Hepatocyte (in vitro differentiated cells): ENCODE measurements around the gene SLC6A3. TPM values are rescaled to one million over a fixed set of nuclear protein-coding genes. Genes with fewer than 3 reads are reported as not detected.

Source experiments
- DNase-seq: peaks from one replicate; pipeline ENCODE4 v3.0.0-alpha.2; 2016; ENCODE audit warnings: low spot score
- H2AFZ ChIP-seq: fragments of 200-600 bp; sonication (generic); 2 replicates; pipeline ENCODE4 v1.6.0; 2016; ENCODE audit warnings: antibody characterized with exemption, mild to moderate bottlenecking
- H3K27ac ChIP-seq: fragments of 200-600 bp; sonication (generic); 2 replicates; pipeline ENCODE4 v1.5.1; 2016; ENCODE audit warnings: mild to moderate bottlenecking
- H3K27me3 ChIP-seq: fragments of 200-600 bp; sonication (generic); 2 replicates; pipeline ENCODE4 v1.6.1; 2016
- H3K36me3 ChIP-seq: fragments of 200-600 bp; sonication (generic); replicated peaks from 2 replicates; pipeline ENCODE4 v1.5.1; 2016; ENCODE audit warnings: low read depth; ENCODE audit not compliant: insufficient read depth
- H3K4me1 ChIP-seq: fragments of 200-600 bp; sonication (generic); 2 replicates; pipeline ENCODE4 v1.5.1; 2016; ENCODE audit warnings: mild to moderate bottlenecking, moderate library complexity; ENCODE audit not compliant: insufficient read depth
- H3K4me2 ChIP-seq: fragments of 200-600 bp; sonication (generic); 2 replicates; pipeline ENCODE4 v1.6.0; 2016
- H3K4me3 ChIP-seq: fragments of 200-600 bp; sonication (generic); 2 replicates; pipeline ENCODE4 v1.5.1; 2016; ENCODE audit warnings: mild to moderate bottlenecking
- H3K79me2 ChIP-seq: fragments of 200-600 bp; sonication (generic); 2 replicates; pipeline ENCODE4 v1.6.0; 2017; ENCODE audit warnings: mild to moderate bottlenecking
- H3K9me2 ChIP-seq: fragments of 200-600 bp; sonication (generic); replicated peaks from 2 replicates; pipeline ENCODE4 v1.6.0; 2017; ENCODE audit warnings: mild to moderate bottlenecking; ENCODE audit not compliant: insufficient read depth
- H3K9me3 ChIP-seq: fragments of 200-600 bp; sonication (generic); 2 replicates; pipeline ENCODE4 v1.5.1; 2016; ENCODE audit warnings: low read depth, mild to moderate bottlenecking
- H4K20me1 ChIP-seq: fragments of 200-600 bp; sonication (generic); 2 replicates; pipeline ENCODE4 v1.6.0; 2016; ENCODE audit warnings: mild to moderate bottlenecking; ENCODE audit not compliant: insufficient read depth, poor library complexity, severe bottlenecking
- EZH2 ChIP-seq: fragments of 200-600 bp; sonication (generic); IDR thresholded peaks from 2 replicates; pipeline ENCODE4 v1.6.1; 2016; ENCODE audit warnings: antibody characterized with exemption, mild to moderate bottlenecking, borderline replicate concordance
- EZH2phosphoT487 ChIP-seq: fragments of 200-600 bp; sonication (generic); IDR thresholded peaks from one replicate; pipeline ENCODE4 v1.6.1; 2018; ENCODE audit warnings: antibody characterized with exemption, mild to moderate bottlenecking, low read depth, moderate library complexity; ENCODE audit not compliant: unreplicated experiment, severe bottlenecking
- WGBS: methylation state at CpG from one replicate; pipeline ENCODE4 v1.1.6; 2016; ENCODE audit warnings: low lambda C conversion rate; ENCODE audit errors: missing lambda C conversion rate; 5-methylcytosine and 5-hydroxymethylcytosine counted together
- polyA plus RNA-seq: library from polyadenylated mRNA; unstranded; fragments of >200 nt; fragmentation: Nextera tagmentation; extraction: Ambion mirVana; gene quantifications from 2 replicates; pipeline ENCODE4 v1.2.1, GENCODE V29; 2016
- total RNA-seq: library from RNA; depleted of rRNA; stranded (reverse); fragments of >200 nt; gene quantifications from 2 replicates; pipeline ENCODE4 v1.2.3, GENCODE V29; 2014
- TF ChIP-seq, protein P1 (sequence below): fragments of 200-600 bp; sonication (generic); IDR thresholded peaks from 2 replicates; pipeline ENCODE4 v1.5.1; 2016; ENCODE audit warnings: antibody characterized with exemption, mild to moderate bottlenecking; ENCODE audit not compliant: poor library complexity

Gene SLC6A3
- total and polyA plus RNA-seq, 2 experiments from 2014 or later, result not detected

DNA sequence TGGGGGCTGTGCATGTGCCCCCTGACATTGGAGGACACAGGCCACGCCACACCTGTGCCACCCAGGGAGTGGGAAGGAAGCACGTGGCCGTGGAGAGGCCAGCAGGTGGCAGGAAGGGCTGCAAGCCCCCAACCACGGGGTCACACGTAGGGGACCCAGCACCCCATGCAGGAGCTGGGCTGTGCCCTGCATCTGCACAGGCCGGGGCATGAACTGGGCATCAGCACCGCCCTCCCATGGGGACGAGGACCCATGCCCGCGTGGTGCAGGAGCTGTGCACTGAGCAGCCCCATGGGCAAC is 86.6 kb downstream of the SLC6A3 start:
- H3K27ac ChIP-seq, result no peak overlapping the region
- H2AFZ ChIP-seq, result no peak overlapping the region
- no peaks in the 10 kb centered on the region for H3K79me2 ChIP-seq
- no peaks in the 10 kb centered on the region for H3K4me1 ChIP-seq
- H3K9me2 ChIP-seq, result no peaks in the 10 kb centered on the region
- peaks cover 28% of the 10 kb centered on the region for H3K27me3 ChIP-seq
- no peaks in the 10 kb centered on the region for H3K36me3 ChIP-seq
- no peak overlapping the region for H3K4me3 ChIP-seq
- H3K9me3 ChIP-seq, result no peaks in the 10 kb centered on the region
- H3K4me2 ChIP-seq, result no peak overlapping the region
- H4K20me1 ChIP-seq, result no peaks in the 10 kb centered on the region
- DNase-seq, result no peak
- 86% methylated on average over 9 of the region's 10 CpGs for WGBS
- TF ChIP-seq EZH2 (no peak), EZH2phosphoT487 (no peak)
- TF ChIP-seq, protein P1, sequence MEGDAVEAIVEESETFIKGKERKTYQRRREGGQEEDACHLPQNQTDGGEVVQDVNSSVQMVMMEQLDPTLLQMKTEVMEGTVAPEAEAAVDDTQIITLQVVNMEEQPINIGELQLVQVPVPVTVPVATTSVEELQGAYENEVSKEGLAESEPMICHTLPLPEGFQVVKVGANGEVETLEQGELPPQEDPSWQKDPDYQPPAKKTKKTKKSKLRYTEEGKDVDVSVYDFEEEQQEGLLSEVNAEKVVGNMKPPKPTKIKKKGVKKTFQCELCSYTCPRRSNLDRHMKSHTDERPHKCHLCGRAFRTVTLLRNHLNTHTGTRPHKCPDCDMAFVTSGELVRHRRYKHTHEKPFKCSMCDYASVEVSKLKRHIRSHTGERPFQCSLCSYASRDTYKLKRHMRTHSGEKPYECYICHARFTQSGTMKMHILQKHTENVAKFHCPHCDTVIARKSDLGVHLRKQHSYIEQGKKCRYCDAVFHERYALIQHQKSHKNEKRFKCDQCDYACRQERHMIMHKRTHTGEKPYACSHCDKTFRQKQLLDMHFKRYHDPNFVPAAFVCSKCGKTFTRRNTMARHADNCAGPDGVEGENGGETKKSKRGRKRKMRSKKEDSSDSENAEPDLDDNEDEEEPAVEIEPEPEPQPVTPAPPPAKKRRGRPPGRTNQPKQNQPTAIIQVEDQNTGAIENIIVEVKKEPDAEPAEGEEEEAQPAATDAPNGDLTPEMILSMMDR, result no peak

DNA sequence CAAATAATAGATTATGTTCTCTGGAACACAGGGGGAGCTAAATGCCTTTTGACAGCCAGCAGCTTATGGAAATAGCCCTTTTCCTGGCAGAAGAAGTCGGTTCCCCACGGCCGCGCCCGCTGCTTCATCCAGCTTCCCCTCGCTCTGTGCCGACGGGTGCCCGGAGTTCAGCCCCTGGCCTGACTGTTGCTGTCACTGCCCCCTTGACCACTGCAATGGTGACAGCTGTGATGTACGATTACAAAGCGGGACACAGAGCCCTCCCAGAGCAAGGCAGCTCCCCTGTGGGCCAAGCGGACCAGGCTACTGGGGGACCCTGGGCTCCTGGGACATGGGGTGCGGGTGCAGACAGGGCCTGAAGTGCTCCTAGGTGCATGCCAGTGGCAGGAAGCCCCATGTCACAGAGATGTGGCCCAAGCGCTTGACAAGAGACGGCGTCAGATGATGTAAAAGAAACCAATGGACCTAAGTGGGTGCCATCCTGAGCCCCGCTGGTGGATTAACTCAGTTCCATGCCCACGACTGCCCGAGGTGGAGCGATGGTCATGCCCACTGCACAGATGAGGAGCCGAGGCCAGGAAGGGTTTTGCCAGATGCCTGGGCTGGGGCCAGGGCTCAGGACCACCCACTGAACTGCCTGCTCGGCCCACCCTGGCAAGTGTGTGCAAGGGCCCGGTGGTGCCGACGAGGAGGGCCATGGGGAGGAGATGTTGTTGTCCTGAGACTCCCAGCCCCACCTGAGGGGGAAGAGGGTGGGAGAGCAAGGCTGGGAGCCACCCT is 87.1 kb downstream of the SLC6A3 start:
- no peak overlapping the region for H3K4me3 ChIP-seq
- H3K9me2 ChIP-seq, result no peaks in the 10 kb centered on the region
- H3K79me2 ChIP-seq, result no peaks in the 10 kb centered on the region
- H2AFZ ChIP-seq, result no peak overlapping the region
- H4K20me1 ChIP-seq, result no peaks in the 10 kb centered on the region
- TF ChIP-seq, protein P1, result no peak
- TF ChIP-seq EZH2phosphoT487 (no peak), EZH2 (no peak)
- H3K4me1 ChIP-seq, result no peaks in the 10 kb centered on the region
- no peaks in the 10 kb centered on the region for H3K36me3 ChIP-seq
- DNase-seq, result no peak
- H3K4me2 ChIP-seq, result no peak overlapping the region
- peaks cover 24% of the 10 kb centered on the region for H3K27me3 ChIP-seq
- WGBS, result 90% methylated on average over 25 of the region's 25 CpGs
- no peaks in the 10 kb centered on the region for H3K9me3 ChIP-seq
- no peak overlapping the region for H3K27ac ChIP-seq

DNA sequence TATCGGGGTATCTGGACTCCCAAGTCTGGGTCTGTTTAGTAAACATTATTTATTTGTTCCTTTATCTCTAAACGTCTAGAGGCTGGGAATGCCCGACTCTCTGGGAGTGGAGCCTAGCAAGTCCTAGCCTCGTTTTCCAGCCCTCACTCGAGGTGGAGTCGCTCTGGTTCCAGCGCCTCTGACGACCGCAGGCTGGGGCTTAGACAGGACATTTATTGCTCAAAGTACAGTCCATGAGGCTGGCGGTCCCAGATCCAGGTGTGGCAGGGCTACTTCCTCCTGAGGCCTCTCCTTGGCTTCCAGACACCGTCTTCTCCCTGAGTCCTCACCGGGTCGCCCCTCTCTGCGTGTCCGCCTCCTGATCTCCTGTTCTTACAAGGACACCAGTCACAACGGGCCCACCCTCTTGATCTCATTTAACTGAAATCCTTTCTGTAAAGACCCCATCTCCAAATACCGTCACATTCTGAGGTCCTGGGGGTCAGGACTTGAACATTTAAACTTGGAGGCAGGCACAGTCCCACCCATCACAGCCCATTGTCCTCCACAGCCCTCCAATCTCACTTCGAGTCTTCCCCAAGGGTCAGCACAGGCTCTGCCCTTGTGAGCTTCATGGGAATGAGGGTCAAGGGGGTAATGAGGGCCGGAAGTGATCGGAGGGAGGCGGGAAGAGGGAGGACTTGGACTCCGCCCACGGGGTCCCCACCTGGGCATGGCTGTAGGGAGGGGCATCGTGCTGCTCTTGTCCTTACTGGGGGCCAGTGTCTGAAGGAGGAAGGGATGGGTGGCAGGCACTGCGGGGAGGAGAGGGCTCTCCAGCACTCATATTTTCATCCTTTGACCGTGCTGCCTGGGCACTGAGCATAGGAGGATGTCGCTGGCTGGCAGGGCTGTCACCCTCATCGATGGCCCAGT is 88.1 kb downstream of the SLC6A3 start:
- 75% methylated on average over 28 of the region's 28 CpGs for WGBS
- DNase-seq, result no peak

More for the DNA sequence above, 88.1 kb downstream of the SLC6A3 start:
- H2AFZ ChIP-seq, result no peak overlapping the region
- TF ChIP-seq, protein P1, result no peak
- TF ChIP-seq EZH2phosphoT487 (no peak), EZH2 (no peak)
- H3K4me1 ChIP-seq, result no peaks in the 10 kb centered on the region
- H3K9me3 ChIP-seq, result no peaks in the 10 kb centered on the region
- no peaks in the 10 kb centered on the region for H3K9me2 ChIP-seq
- H3K4me3 ChIP-seq, result no peak overlapping the region
- peaks cover 24% of the 10 kb centered on the region for H3K27me3 ChIP-seq
- H3K4me2 ChIP-seq, result no peak overlapping the region
- H3K79me2 ChIP-seq, result no peaks in the 10 kb centered on the region
- H4K20me1 ChIP-seq, result no peaks in the 10 kb centered on the region
- no peaks in the 10 kb centered on the region for H3K36me3 ChIP-seq
- H3K27ac ChIP-seq, result no peak overlapping the region
